Ovary (tissue), 3 donors: ENCODE data around the gene SMG6.

Experiments used
- EP300 ChIP-seq: sonication (generic); formaldehyde crosslinking; IDR thresholded peaks from one replicate; pipeline ENCODE4 v1.6.1; 2017; ENCODE audit warnings: antibody characterized with exemption
- POLR2A ChIP-seq: fragments of 450-650 bp; IDR thresholded peaks from one replicate; pipeline ENCODE4 v1.6.1; 2017; ENCODE audit warnings: antibody characterized with exemption, mild to moderate bottlenecking, moderate library complexity
- TF ChIP-seq, protein P1 (sequence below), 3 donors: fragments of 450-650 bp in 2 of 3; fragments of 200-600 bp in 1 of 3; IDR thresholded peaks; one replicate each; pipeline versions ENCODE4 v1.5.1 to v1.8.0; 2016 to 2022; ENCODE audit warnings: antibody characterized with exemption in 3 of 3, mild to moderate bottlenecking in 1 of 3
- donor health status: DM: no; HTN: no; CAD: no.

DNA sequence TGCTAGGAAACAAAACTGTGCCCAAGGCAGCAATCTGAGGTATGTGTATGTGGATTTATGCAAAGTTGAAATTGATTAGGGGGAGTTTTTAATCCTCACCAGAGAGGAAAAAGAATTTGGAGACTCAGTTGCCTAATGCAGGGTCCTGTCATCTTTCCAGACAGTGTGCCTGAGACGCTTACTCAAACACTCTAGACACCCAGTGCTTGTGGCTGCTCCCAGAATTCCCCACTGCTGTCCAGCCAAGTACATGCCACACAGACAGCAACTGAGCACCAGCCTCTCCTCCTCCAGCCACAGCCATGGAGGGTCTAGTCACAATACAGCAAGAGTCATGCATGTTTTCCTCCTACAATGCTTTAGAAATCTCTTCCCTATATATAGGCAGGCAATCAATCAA lies 130.6 kb downstream of the SMG6 start:
- TF ChIP-seq, protein P1, sequence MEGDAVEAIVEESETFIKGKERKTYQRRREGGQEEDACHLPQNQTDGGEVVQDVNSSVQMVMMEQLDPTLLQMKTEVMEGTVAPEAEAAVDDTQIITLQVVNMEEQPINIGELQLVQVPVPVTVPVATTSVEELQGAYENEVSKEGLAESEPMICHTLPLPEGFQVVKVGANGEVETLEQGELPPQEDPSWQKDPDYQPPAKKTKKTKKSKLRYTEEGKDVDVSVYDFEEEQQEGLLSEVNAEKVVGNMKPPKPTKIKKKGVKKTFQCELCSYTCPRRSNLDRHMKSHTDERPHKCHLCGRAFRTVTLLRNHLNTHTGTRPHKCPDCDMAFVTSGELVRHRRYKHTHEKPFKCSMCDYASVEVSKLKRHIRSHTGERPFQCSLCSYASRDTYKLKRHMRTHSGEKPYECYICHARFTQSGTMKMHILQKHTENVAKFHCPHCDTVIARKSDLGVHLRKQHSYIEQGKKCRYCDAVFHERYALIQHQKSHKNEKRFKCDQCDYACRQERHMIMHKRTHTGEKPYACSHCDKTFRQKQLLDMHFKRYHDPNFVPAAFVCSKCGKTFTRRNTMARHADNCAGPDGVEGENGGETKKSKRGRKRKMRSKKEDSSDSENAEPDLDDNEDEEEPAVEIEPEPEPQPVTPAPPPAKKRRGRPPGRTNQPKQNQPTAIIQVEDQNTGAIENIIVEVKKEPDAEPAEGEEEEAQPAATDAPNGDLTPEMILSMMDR (IDR thresholded peaks at IDR 0.05), result no peak
- TF ChIP-seq EP300 (no peak), POLR2A (no peak)
